ENCODE measurements around the gene BCKDK.

GRCh38 chr16:31112711-31113110, 4.5 kb downstream of the BCKDK start:
- TF ChIP-seq MYC (IDR thresholded peaks at IDR 0.05; ENCODE audit: low read depth, low read length) (no peak), CTCF (IDR thresholded peaks at IDR 0.05; ENCODE audit: low read depth, low read length) (no peak)
